GM13977 (cell line): ENCODE measurements around the gene WDFY2.

Experiments used
- DNase-seq: peaks from one replicate; pipeline ENCODE4 v3.0.0; 2012; ENCODE audit warnings: low spot score
- in situ Hi-C: fragments of 300-500 bp; cut with MboI; formaldehyde crosslinking; loops from one replicate; pipeline ENCODE4 v1.12.0; 2022; ENCODE audit warnings: low sequenced_read_pairs, low pct_unique_long_range_greater_than_20kb, mixed read lengths, inconsistent platforms; ENCODE audit not compliant: unreplicated experiment
- TF ChIP-seq, protein P1 (sequence below): IDR thresholded peaks from 2 replicates; pipeline ENCODE4 v1.5.1; 2012; ENCODE audit warnings: mild to moderate bottlenecking, control low read depth; ENCODE audit not compliant: insufficient read depth; ENCODE audit errors: extremely low read depth, missing control alignments

WDFY2 gene

DNA sequence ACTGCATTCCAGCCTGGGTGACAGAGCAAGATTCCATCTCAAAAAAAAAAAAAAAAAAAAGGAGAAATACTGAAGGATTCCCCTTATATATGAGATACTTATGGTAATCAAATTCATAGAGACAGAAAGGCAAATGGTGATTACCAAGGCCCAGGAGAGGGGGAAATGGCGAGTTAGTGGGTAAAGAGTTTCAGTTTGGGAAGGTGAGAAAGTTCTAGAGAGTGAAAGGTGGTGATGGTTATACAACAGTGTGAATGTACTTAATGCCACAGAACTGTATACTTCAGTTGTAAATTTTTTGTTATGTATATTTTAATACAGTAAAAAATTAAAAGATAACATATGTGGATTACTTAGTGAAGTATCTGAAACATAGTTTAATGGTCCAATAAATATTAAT is 129.5 kb downstream of the WDFY2 start:
- no peak for DNase-seq
- TF ChIP-seq, protein P1, sequence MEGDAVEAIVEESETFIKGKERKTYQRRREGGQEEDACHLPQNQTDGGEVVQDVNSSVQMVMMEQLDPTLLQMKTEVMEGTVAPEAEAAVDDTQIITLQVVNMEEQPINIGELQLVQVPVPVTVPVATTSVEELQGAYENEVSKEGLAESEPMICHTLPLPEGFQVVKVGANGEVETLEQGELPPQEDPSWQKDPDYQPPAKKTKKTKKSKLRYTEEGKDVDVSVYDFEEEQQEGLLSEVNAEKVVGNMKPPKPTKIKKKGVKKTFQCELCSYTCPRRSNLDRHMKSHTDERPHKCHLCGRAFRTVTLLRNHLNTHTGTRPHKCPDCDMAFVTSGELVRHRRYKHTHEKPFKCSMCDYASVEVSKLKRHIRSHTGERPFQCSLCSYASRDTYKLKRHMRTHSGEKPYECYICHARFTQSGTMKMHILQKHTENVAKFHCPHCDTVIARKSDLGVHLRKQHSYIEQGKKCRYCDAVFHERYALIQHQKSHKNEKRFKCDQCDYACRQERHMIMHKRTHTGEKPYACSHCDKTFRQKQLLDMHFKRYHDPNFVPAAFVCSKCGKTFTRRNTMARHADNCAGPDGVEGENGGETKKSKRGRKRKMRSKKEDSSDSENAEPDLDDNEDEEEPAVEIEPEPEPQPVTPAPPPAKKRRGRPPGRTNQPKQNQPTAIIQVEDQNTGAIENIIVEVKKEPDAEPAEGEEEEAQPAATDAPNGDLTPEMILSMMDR: no peak
- in situ Hi-C loops: no loop called here

DNA sequence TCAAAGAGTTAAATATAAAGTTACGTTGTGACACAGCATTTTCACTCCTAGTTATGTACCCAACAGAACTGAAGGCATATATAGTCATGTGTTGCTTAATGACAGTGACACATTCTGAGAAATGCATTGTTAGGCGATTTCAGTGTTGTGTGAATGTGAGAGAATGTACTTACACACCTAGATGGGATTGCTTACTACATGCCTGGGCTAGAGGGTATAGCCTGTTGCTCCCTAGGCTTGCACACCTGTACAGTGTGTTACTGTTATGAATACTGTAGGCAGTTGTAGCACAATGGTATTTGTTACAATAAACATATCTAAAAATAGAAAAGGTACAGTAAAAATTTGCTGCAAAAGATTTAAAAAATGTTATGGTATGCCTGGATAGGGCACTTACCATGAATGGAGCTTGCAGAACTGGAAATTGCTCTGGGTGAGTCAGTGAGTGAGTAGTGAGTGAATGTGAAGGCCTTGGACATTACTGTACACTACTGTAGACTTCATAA is 130.5 kb downstream of the WDFY2 start:
- in situ Hi-C loops: no loop called here
- TF ChIP-seq, protein P1: no peak
- peak; percentile 33 for DNase-seq

DNA sequence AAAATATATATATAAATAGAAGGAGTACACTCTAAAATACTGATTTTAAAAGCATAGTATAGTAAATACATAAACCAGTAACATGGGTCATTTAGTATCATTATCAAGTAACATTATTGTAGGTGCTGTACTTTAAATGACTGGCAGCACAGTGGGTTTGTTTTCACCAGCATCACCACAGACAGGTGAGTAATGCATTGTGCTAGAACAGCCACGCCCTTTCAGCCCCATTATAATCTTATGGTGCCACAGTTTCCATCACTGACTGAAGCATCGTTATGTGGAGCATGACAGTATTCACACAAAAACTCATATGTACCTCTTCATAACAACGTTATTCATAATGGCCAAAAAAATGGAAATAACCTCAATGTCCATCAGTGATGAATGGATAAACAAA is 131.4 kb downstream of the WDFY2 start:
- no peak for DNase-seq
- TF ChIP-seq, protein P1: no peak
- in situ Hi-C loops: no loop called here

DNA sequence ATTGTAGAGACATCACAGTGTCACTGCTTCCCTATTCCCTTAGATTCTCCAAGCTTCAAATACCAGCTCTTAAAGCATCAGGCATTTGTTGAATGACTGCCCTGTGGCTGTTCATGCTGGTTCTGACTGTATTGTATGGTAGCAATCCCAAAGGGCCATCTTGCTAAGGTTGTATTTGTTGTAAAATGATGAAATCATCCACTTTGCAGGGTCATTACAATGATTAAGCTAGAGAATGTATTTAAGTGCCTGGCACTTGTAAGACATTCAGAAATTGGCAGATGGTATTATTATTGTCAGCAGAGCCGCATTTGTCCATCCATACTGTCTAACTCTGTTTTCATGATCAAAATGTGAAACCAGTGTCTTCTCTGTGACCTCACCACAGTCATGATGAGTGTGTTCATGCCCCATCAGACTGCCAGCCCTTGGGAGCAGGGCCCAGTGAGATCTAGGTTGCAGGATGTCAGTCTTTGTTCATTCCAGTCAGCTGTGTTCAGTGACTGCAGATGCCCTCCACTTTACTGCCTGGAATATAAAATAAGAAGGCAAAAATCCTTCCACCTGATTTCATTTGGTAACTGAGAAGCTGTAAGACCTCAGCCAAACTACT is 133.6 kb downstream of the WDFY2 start:
- DNase-seq: no peak
- TF ChIP-seq, protein P1: no peak
- in situ Hi-C loops: no loop called here

DNA sequence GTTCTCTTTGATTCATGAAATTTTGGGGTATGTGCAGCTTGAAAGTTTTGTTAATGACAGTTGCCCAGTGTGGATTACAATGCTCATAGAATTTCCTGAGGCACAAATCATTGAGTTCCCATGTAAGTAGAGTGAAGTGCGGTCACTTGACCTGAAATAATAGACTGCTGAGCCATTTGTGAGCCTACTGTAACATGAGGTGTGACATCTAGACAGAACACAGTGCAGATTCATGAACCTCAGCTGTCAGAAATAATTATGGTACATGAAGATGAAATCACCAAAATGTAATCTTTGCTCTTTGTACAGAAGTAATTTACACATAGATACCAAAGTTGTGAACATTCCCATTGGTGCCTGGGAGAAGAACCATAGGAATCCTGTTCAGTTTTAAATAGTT is 135.1 kb downstream of the WDFY2 start:
- no peak for DNase-seq
- in situ Hi-C loops: no loop called here
- TF ChIP-seq, protein P1: no peak

DNA sequence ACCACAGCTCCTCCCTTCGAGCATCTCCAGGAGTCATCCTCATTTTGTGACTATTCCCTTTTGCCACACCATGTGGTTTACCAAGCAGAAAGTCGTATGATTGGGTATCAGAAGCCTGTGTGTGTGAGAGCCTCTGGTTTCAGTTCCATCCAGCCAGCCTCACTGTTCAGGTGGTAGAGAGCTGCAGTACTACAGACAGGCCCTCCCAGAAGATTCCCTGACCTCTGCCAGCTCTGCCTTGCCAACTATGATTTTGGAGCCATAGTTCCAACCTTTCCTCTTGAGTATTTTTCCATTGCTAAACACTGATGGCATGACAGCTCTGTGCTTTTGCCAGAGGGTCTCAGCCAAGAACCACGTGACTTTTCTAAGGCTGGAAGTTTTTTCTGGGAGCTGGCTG is 137.2 kb downstream of the WDFY2 start:
- in situ Hi-C loops: no loop called here
- TF ChIP-seq, protein P1: no peak
- DNase-seq: peak; percentile 16
